Neural progenitor cell (in vitro differentiated cells): ENCODE measurements around the gene SDK1. TPM values are rescaled to one million over a fixed set of nuclear protein-coding genes. Genes with fewer than 3 reads are reported as not detected.

ENCODE experiments used
- DNase-seq: peaks from one replicate; pipeline ENCODE4 v3.0.0-alpha.2; 2016; ENCODE audit warnings: low spot score
- H2AFZ ChIP-seq: fragments of 200-600 bp; sonication (generic); replicated peaks from 2 replicates; pipeline ENCODE4 v1.6.1; 2016; ENCODE audit warnings: antibody characterized with exemption
- H3F3A ChIP-seq: fragments of 200-600 bp; sonication (generic); 2 replicates; pipeline ENCODE4 v1.6.1; 2016; ENCODE audit warnings: antibody characterized with exemption, low read depth
- H3K27ac ChIP-seq: fragments of 200-600 bp; sonication (generic); 2 replicates; pipeline ENCODE4 v1.5.1; 2016; ENCODE audit warnings: mild to moderate bottlenecking
- H3K27me3 ChIP-seq: fragments of 200-600 bp; sonication (generic); 2 replicates; pipeline ENCODE4 v1.6.1; 2016; ENCODE audit warnings: mild to moderate bottlenecking, moderate library complexity
- H3K36me3 ChIP-seq: fragments of 200-600 bp; sonication (generic); 2 replicates; pipeline ENCODE4 v1.5.1; 2016
- H3K4me1 ChIP-seq: fragments of 200-600 bp; sonication (generic); 2 replicates; pipeline ENCODE4 v1.6.1; 2016; ENCODE audit warnings: mixed run types
- H3K4me2 ChIP-seq: fragments of 200-600 bp; sonication (generic); 2 replicates; pipeline ENCODE4 v1.6.1; 2016
- H3K4me3 ChIP-seq: fragments of 200-600 bp; sonication (generic); 2 replicates; pipeline ENCODE4 v1.5.1; 2016
- H3K79me2 ChIP-seq: fragments of 200-600 bp; sonication (generic); 2 replicates; pipeline ENCODE4 v1.6.1; 2016; ENCODE audit warnings: low read depth
- H3K9ac ChIP-seq: fragments of 200-600 bp; sonication (generic); 2 replicates; pipeline ENCODE4 v1.6.1; 2016
- H3K9me3 ChIP-seq: fragments of 200-600 bp; sonication (generic); 2 replicates; pipeline ENCODE4 v1.5.1; 2016; ENCODE audit warnings: low read depth
- H4K20me1 ChIP-seq: fragments of 200-600 bp; sonication (generic); 2 replicates; pipeline ENCODE4 v1.6.1; 2016; ENCODE audit warnings: low read depth
- H3K27ac Mint-ChIP-seq: 3 replicates; pipeline ENCODE4 v1.8.0; 2021; ENCODE audit warnings: mixed read lengths
- H3K27me3 Mint-ChIP-seq: 2 replicates; pipeline ENCODE4 v1.8.0; 2022; ENCODE audit warnings: low read depth, mild to moderate bottlenecking, inconsistent platforms, moderate library complexity, mixed read lengths; ENCODE audit not compliant: insufficient read depth
- H3K36me3 Mint-ChIP-seq: 3 replicates; pipeline ENCODE4 v1.8.0; 2021; ENCODE audit warnings: mixed read lengths
- H3K4me1 Mint-ChIP-seq: 3 replicates; pipeline ENCODE4 v1.8.0; 2021; ENCODE audit warnings: mixed read lengths
- H3K4me3 Mint-ChIP-seq: 3 replicates; pipeline ENCODE4 v1.8.0; 2021; ENCODE audit warnings: mild to moderate bottlenecking, moderate library complexity, mixed read lengths
- H3K9me3 Mint-ChIP-seq: 3 replicates; pipeline ENCODE4 v1.8.0; 2020; ENCODE audit warnings: mixed read lengths
- EZH2 ChIP-seq: fragments of 200-600 bp; sonication (generic); IDR thresholded peaks from 2 replicates; pipeline ENCODE4 v1.6.1; 2017; ENCODE audit warnings: antibody characterized with exemption, mild to moderate bottlenecking, moderate library complexity
- EZH2phosphoT487 ChIP-seq: fragments of 200-600 bp; sonication (generic); IDR thresholded peaks from 2 replicates; pipeline ENCODE4 v1.6.1; 2017; ENCODE audit warnings: antibody characterized with exemption
- total RNA-seq: library from RNA; depleted of rRNA; stranded (reverse); fragments of >200 nt; gene quantifications from 2 replicates; pipeline ENCODE4 v1.2.3, GENCODE V29; 2015; ENCODE audit warnings: low replicate concordance
- TF ChIP-seq, protein P1 (sequence below): fragments of 200-600 bp; sonication (generic); IDR thresholded peaks from 2 replicates; pipeline ENCODE4 v1.5.1; 2017; ENCODE audit warnings: antibody characterized with exemption, mild to moderate bottlenecking

Gene SDK1
- total RNA-seq, 1 donor from 2014 or later: 4.9 TPM

- Histone ChIP-seq H3K79me2 (no peaks in the 10 kb centered on the region), H3K36me3 (no peaks in the 10 kb centered on the region), H3K27me3 (no peaks in the 10 kb centered on the region), H3K4me3 (no peak overlapping the region), H3K4me2 (no peak overlapping the region), H3K4me1 (no peaks in the 10 kb centered on the region), H3K27ac (no peak overlapping the region), H3K9ac (no peak overlapping the region), H2AFZ (no peak overlapping the region), H3F3A (no peaks in the 10 kb centered on the region), H4K20me1 (no peaks in the 10 kb centered on the region), H3K9me3 (no peaks in the 10 kb centered on the region)
- Mint-ChIP-seq H3K4me1 (peaks cover 6% of the 10 kb centered on the region), H3K27me3 (peaks cover 3% of the 10 kb centered on the region), H3K27ac (no peak overlapping the region), H3K36me3 (peaks cover 2% of the 10 kb centered on the region), H3K9me3 (peaks cover 9% of the 10 kb centered on the region), H3K4me3 (no peak overlapping the region)
- DNase-seq: no peak
- TF ChIP-seq EZH2: no peak
- TF ChIP-seq, protein P1, sequence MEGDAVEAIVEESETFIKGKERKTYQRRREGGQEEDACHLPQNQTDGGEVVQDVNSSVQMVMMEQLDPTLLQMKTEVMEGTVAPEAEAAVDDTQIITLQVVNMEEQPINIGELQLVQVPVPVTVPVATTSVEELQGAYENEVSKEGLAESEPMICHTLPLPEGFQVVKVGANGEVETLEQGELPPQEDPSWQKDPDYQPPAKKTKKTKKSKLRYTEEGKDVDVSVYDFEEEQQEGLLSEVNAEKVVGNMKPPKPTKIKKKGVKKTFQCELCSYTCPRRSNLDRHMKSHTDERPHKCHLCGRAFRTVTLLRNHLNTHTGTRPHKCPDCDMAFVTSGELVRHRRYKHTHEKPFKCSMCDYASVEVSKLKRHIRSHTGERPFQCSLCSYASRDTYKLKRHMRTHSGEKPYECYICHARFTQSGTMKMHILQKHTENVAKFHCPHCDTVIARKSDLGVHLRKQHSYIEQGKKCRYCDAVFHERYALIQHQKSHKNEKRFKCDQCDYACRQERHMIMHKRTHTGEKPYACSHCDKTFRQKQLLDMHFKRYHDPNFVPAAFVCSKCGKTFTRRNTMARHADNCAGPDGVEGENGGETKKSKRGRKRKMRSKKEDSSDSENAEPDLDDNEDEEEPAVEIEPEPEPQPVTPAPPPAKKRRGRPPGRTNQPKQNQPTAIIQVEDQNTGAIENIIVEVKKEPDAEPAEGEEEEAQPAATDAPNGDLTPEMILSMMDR: no peak
- TF ChIP-seq EZH2phosphoT487: no peak
Measured at GRCh38 chr7:4272141-4272540, 971.1 kb downstream of the SDK1 start.

DNA sequence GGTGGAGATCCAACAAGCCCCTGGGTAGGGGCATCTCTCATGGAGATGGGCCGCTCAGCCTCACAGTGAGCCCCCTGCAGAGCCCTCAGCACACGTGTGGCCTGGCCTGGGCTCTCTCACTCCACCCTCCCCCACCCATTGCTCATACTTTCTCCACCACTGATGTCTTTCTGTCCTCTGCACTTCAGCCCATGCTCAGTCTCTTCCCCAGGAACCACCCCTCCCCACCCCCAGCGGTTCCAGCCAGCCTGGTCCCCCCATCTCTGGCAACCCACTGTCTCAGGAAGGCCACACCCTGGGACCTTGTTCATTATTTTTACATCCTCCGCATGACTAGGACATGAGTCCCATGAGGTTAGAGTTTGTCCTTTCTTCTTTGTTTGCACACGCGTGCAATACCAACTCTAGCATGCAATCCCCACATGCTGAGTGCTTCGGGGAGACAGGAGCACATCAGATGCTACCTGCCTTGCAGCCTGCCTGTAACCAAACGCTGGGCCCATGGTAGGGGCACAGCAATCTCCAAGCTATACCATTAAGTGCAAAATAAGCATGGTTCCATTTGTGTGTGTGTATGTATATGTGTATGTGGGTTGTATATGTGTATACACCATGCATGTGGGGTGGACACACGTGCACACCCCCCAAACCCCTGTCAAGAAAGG, 972.6 kb downstream of the SDK1 start:
- Mint-ChIP-seq H3K4me1 (no peaks in the 10 kb centered on the region), H3K27ac (no peak overlapping the region), H3K4me3 (no peak overlapping the region), H3K27me3 (peaks cover 4% of the 10 kb centered on the region), H3K9me3 (peaks cover 9% of the 10 kb centered on the region), H3K36me3 (no peaks in the 10 kb centered on the region)
- no peak overlapping the region for H3K4me3 ChIP-seq
- H2AFZ ChIP-seq: no peak overlapping the region
- no peak for DNase-seq
- no peaks in the 10 kb centered on the region for H3F3A ChIP-seq
- H4K20me1 ChIP-seq: no peaks in the 10 kb centered on the region
- H3K4me1 ChIP-seq: no peaks in the 10 kb centered on the region
- H3K4me2 ChIP-seq: no peak overlapping the region
- no peaks in the 10 kb centered on the region for H3K27me3 ChIP-seq
- no peaks in the 10 kb centered on the region for H3K36me3 ChIP-seq
- no peaks in the 10 kb centered on the region for H3K79me2 ChIP-seq
- no peak overlapping the region for H3K9ac ChIP-seq
- no peaks in the 10 kb centered on the region for H3K9me3 ChIP-seq
- TF ChIP-seq EZH2: no peak
- TF ChIP-seq, protein P1: no peak
- no peak for TF ChIP-seq EZH2phosphoT487
- no peak overlapping the region for H3K27ac ChIP-seq

- H3K4me3 ChIP-seq: no peak overlapping the region
- Mint-ChIP-seq H3K4me1 (no peaks in the 10 kb centered on the region), H3K36me3 (no peaks in the 10 kb centered on the region), H3K4me3 (no peak overlapping the region), H3K27me3 (peaks cover 4% of the 10 kb centered on the region), H3K9me3 (peaks cover 9% of the 10 kb centered on the region), H3K27ac (no peak overlapping the region)
- H3K9me3 ChIP-seq: no peaks in the 10 kb centered on the region
- H3K9ac ChIP-seq: no peak overlapping the region
- TF ChIP-seq EZH2 (no peak), EZH2phosphoT487 (no peak)
- TF ChIP-seq, protein P1: no peak
- H3F3A ChIP-seq: no peaks in the 10 kb centered on the region
- no peaks in the 10 kb centered on the region for H3K4me1 ChIP-seq
- no peak for DNase-seq
- H3K27ac ChIP-seq: no peak overlapping the region
- no peak overlapping the region for H2AFZ ChIP-seq
- no peaks in the 10 kb centered on the region for H3K79me2 ChIP-seq
- no peaks in the 10 kb centered on the region for H3K27me3 ChIP-seq
- H3K36me3 ChIP-seq: no peaks in the 10 kb centered on the region
- no peak overlapping the region for H3K4me2 ChIP-seq
- H4K20me1 ChIP-seq: no peaks in the 10 kb centered on the region
Measured at GRCh38 chr7:4274286-4274685, 973.2 kb downstream of the SDK1 start.
